Stomach smooth muscle (tissue), 2 donors: ENCODE results near the gene SERGEF.

Source experiments
- H3K27ac ChIP-seq: one replicate; pipeline ENCODE4 v1.7.0; 2013; ENCODE audit warnings: mild to moderate bottlenecking, low read length, inconsistent platforms
- H3K27me3 ChIP-seq, 2 donors: one replicate each; pipeline ENCODE4 v1.7.0; 2013; ENCODE audit warnings: low read length in 2 of 2; ENCODE audit not compliant: insufficient read depth in 2 of 2, control insufficient read depth in 1 of 2
- H3K36me3 ChIP-seq, 2 donors: one replicate each; pipeline ENCODE4 v1.7.0; 2013; ENCODE audit warnings: low read length in 2 of 2; ENCODE audit not compliant: control insufficient read depth in 2 of 2, insufficient read depth in 2 of 2
- H3K4me1 ChIP-seq: one replicate; pipeline ENCODE4 v1.7.0; 2013; ENCODE audit warnings: low read length; ENCODE audit not compliant: control insufficient read depth, insufficient read depth
- H3K4me3 ChIP-seq, 2 donors: one replicate each; pipeline ENCODE4 v1.7.0; 2013; ENCODE audit warnings: low read length in 2 of 2
- H3K9ac ChIP-seq, 2 donors: one replicate each; pipeline ENCODE4 v1.7.0; 2013; ENCODE audit warnings: low read length in 2 of 2, mild to moderate bottlenecking in 1 of 2
- H3K9me3 ChIP-seq, 2 donors: one replicate each; pipeline ENCODE4 v1.7.0; 2013; ENCODE audit warnings: low read length in 2 of 2; ENCODE audit not compliant: control insufficient read depth in 2 of 2
- donor health status: healthy.
- donor health status: Pancreatic carcinoma.

The SERGEF gene

DNA sequence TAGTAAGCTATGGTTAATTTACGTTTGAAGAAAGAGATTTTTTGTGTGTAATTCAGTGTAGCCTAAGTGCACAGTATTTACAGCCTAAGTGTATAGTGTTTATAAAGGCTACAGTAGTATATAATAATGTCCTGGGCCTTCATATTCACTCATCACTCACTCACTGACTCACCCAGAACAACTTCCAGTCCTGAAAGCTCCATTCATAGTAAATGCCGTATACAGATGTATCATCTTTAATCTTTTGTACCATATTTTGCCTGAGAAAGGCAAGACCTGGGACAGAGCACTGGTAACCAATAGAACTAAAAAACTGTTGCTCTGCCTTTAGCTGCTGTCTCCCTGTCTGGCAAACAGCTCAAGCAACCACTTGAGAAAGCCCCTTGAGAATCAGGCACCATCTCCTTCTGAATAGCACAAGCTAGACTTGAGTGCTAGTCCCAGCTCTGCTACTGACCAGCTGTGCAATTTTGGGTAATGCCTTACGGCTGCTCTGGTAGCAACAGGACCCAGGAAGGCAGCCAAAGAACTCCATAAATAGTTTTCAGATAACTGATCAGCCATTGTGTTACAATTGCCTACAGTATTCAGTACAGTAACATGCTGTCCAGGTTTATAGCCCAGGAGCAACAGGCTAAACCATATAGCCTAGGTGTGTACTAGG, 146.9 kb downstream of the SERGEF start:
- H3K9ac ChIP-seq: no peak overlapping the region
- H3K4me1 ChIP-seq: no peaks in the 10 kb centered on the region
- H3K9me3 ChIP-seq: no peaks in the 10 kb centered on the region
- H3K27me3 ChIP-seq: no peaks in the 10 kb centered on the region
- H3K27ac ChIP-seq: no peak overlapping the region
- H3K36me3 ChIP-seq: peaks cover 0 to 2% of the 10 kb centered on the region in 2 donors
- no peak overlapping the region for H3K4me3 ChIP-seq

DNA sequence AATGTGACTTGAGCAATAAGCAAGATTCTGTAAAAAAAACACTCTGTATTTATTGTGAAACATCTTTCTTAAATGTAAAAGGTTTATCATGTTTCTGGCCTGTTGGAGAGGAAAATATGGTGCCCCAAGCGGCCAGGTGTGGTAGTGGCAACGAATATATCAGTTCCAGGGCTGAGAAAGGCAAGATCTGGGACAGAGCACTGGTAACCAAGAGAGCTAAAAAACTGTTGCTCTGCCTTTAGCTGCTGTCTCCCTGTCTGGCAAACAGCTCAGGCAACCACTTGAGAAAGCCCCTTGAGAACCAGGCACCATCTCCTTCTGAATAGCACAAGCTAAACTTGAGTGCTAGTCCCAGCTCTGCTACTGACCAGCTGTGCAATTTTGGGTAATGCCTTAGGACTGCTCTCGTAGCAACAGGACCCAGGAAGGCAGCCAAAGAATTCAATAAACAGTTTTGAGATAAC, 148.3 kb downstream of the SERGEF start:
- Histone ChIP-seq H3K4me3 (no peak overlapping the region), H3K9ac (no peak overlapping the region), H3K27ac (no peak overlapping the region), H3K9me3 (no peaks in the 10 kb centered on the region), H3K36me3 (peaks cover 0 to 2% of the 10 kb centered on the region in 2 donors), H3K27me3 (no peaks in the 10 kb centered on the region), H3K4me1 (no peaks in the 10 kb centered on the region)

DNA sequence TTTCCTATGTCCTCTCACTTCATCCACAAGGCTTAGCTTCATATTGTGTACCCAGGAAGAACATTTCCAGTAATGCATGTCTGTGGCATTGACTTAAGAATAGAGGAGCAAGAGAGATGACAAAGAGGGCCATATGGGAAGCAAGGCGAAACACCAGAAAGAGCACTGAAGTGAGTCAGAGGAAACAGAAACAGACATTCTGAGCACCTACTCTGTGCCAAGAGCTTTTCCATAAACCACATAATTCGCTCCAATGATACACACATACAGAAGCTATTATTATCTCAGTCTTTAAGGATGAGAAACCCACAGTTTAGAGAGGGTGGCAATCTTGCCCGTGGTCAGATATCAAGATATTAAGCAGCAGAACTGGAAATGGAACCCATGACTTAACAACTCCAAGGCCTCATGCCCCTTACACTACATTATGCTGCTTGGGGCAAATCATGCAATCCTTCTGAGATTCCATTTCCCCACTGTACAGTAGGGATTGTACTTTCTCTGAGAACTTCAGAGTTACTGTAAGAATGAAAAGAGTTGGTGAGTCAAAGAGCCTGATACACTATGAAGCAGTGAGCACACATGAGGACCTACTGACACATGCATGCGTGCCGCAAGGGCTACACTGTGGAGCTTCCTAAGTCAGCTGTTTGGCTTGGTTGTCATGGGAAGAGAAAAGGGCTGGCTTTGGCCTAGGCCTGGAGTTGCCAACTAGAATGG, 151.7 kb downstream of the SERGEF start:
- H3K27me3 ChIP-seq: no peaks in the 10 kb centered on the region
- H3K4me3 ChIP-seq: no peak overlapping the region
- H3K27ac ChIP-seq: no peak overlapping the region
- no peak overlapping the region for H3K9ac ChIP-seq
- H3K4me1 ChIP-seq: no peaks in the 10 kb centered on the region
- no peaks in the 10 kb centered on the region for H3K9me3 ChIP-seq
- peaks cover 0 to 2% of the 10 kb centered on the region in 2 donors for H3K36me3 ChIP-seq

DNA sequence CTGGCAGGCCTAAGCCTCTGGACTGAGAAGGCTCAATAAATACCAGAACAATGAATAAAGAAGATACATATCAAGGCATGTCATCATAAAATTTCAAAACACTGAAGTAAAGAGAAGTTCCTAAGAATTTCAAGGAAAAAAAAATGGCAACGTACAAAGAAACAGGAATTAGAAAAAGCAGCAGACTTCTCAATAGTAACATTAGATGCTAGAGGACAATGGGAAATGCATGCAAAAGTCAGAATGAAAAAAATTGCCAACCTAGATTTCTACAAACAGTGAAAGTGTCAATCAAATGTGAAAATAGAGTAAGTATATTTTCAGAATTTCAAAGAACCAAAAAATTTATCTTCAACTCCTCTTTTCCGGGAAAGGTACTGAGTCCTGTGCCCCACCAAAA, 153.3 kb downstream of the SERGEF start:
- Histone ChIP-seq H3K27me3 (no peaks in the 10 kb centered on the region), H3K9ac (no peak overlapping the region), H3K4me1 (no peaks in the 10 kb centered on the region), H3K9me3 (no peaks in the 10 kb centered on the region), H3K4me3 (no peak overlapping the region), H3K36me3 (peaks cover 0 to 2% of the 10 kb centered on the region in 2 donors), H3K27ac (no peak overlapping the region)

DNA sequence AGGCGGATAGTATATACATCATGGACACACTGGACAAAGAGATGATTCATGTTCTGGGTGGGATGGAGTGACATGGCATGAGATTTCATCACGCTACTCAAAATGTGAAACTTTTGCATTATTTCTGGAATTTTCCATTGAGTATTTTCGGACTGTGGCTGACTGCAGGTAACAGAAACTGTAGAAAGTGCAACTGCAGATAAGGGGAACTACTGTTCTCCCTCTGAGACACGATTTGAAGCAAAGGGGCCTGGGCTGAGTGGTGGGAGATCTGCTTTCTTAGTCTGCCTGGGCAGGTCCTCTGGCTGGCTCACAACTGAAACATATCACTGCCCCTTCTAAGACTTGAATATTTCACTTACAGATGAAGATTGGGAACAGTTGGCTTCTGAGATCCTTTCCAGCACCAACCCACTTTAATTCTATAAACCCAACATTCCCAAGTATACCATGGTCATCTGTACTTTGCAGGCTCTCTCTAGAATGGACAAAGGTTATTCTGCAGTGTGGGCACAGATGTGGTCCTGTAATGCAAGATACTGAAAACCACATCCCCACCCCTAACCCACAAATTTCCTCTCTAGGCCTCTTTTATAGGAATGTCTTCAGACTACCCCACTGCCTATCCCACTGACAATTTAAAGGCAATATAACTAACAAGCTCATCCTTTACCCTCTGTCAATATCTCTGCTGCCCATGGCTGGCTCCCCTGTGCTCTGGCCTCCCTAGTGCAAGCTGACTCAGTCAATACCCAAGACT, 157.1 kb downstream of the SERGEF start:
- no peaks in the 10 kb centered on the region for H3K36me3 ChIP-seq
- no peak overlapping the region for H3K27ac ChIP-seq
- H3K4me3 ChIP-seq: no peak overlapping the region
- H3K4me1 ChIP-seq: no peaks in the 10 kb centered on the region
- no peaks in the 10 kb centered on the region for H3K9me3 ChIP-seq
- no peaks in the 10 kb centered on the region for H3K27me3 ChIP-seq
- no peak overlapping the region for H3K9ac ChIP-seq

DNA sequence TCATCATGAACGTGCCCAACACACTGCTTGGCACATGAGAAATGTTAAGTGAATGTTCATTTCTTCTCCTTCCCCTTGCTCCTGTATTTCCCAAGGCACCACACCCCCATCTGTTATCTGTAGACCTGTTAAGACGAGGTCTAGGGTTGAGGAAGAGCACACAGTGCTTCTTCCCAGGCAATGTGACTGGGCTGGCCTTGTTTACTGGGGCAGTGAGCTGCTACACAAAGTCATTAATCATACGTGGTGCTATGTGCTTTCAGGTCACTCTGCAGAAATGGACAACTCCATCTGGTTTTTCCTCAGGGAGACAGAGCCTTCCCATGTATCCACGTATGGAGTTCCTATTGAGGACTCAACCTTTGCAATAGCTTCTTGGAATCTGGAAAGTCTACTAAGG, 159.6 kb downstream of the SERGEF start:
- Histone ChIP-seq H3K4me1 (no peaks in the 10 kb centered on the region), H3K9me3 (no peaks in the 10 kb centered on the region), H3K27ac (no peak overlapping the region), H3K27me3 (no peaks in the 10 kb centered on the region), H3K4me3 (no peak overlapping the region), H3K36me3 (no peaks in the 10 kb centered on the region), H3K9ac (no peak overlapping the region)

DNA sequence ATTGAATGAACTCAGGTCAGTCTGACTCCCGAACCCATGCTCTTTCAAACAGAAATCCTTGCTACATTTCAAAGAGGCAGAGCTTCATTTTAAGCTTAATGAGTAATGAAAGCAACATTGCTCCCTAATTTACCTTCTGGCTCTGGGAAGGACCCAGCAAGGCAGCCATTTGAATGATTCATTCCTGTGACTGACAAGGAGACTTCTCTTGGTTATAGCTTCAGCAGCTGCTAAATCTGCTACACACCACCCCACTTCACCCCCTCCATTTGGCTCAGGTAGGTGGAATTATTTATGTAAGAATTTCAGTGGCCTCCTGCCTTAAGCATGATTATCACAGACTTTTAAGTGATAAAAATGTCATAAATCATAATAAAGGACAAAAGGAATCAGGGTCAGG, 160.6 kb downstream of the SERGEF start:
- H3K36me3 ChIP-seq: no peaks in the 10 kb centered on the region
- H3K27ac ChIP-seq: no peak overlapping the region
- no peak overlapping the region for H3K9ac ChIP-seq
- no peaks in the 10 kb centered on the region for H3K27me3 ChIP-seq
- no peaks in the 10 kb centered on the region for H3K4me1 ChIP-seq
- no peak overlapping the region for H3K4me3 ChIP-seq
- no peaks in the 10 kb centered on the region for H3K9me3 ChIP-seq

DNA sequence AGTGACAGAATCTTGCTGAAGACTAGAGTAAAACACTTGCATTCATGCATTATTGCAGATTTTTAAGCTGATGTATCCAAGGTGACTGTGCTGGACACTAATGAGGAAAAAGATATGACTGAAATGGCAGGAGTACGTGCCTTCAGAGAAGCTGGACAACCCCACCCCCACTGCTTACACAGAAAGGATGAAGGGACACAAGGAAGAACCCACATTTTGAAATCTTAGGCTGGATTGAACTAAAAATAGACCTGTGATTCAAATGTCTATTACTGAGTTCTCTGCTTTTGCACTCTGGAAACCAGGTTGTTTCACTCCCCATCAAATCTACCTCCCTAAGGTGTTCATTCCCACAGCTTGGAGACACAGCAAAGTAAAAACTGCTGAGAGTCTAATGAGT, 161.2 kb downstream of the SERGEF start:
- no peaks in the 10 kb centered on the region for H3K36me3 ChIP-seq
- H3K27ac ChIP-seq: no peak overlapping the region
- no peak overlapping the region for H3K4me3 ChIP-seq
- H3K27me3 ChIP-seq: no peaks in the 10 kb centered on the region
- H3K9me3 ChIP-seq: no peaks in the 10 kb centered on the region
- H3K4me1 ChIP-seq: no peaks in the 10 kb centered on the region
- no peak overlapping the region for H3K9ac ChIP-seq

DNA sequence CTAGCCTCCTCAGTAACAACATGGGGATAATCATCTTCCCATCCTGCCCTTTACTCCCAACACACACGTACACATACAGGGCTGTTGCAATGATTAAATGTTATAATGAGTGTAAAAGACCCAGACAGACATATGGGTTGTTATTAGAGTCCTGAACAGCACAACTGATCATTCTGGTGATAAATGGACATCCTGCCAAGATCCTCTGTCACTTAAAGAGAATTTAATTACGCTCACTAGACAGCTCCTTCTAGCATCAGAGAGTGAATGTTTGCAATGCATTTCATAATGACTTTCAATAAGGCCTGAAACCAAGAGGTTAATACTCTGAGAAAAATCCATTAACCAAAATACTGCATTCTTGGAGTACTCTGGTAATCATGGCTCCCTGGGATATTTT, 162.5 kb downstream of the SERGEF start:
- H3K9ac ChIP-seq: no peak overlapping the region
- H3K4me1 ChIP-seq: no peaks in the 10 kb centered on the region
- H3K27ac ChIP-seq: no peak overlapping the region
- peaks cover 0 to 3% of the 10 kb centered on the region in 2 donors for H3K36me3 ChIP-seq
- H3K4me3 ChIP-seq: no peak overlapping the region
- no peaks in the 10 kb centered on the region for H3K27me3 ChIP-seq
- no peaks in the 10 kb centered on the region for H3K9me3 ChIP-seq

DNA sequence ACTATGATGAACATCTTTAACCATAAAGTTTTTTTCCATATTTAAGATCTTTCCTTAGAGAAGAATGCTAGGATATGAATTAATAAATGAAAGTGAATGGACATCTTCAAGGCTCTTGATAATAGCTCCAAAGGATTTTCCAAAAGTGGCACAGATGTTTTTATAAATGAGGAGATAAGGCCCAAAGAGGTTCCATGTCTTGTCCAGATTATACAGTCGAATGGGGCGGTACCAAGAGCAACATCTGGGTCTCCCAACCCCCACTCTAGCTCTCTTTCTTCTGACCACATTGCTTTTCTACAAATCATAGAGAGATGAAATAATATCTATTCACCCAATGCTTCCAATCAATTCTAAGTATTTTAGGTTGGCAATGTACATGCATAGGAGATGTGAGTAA, 164.1 kb downstream of the SERGEF start:
- Histone ChIP-seq H3K4me3 (no peak overlapping the region), H3K27me3 (no peaks in the 10 kb centered on the region), H3K9ac (no peak overlapping the region), H3K9me3 (no peaks in the 10 kb centered on the region), H3K27ac (no peak overlapping the region), H3K36me3 (peaks cover 0 to 3% of the 10 kb centered on the region in 2 donors), H3K4me1 (no peaks in the 10 kb centered on the region)
